Stomach (tissue), 9 donors: ENCODE measurements around the gene TMEM43. TPM values are rescaled to one million over a fixed set of nuclear protein-coding genes. Genes with fewer than 3 reads are reported as not detected.
A peak's percentile ranks its signal among the peaks of the same experiment; 100 is the strongest.

Source experiments
- DNase-seq, 2 donors: peaks; one replicate each; pipeline versions ENCODE4 v3.0.0 to v3.0.0-alpha.2; 2013 to 2019
- H3K27ac ChIP-seq, 5 donors: fragments of 200-600 bp in 4 of 5; sonication (generic) in 4 of 5; one replicate each; pipeline ENCODE4 v1.5.1; 2013 to 2019; ENCODE audit warnings: mild to moderate bottlenecking in 1 of 5, moderate library complexity in 1 of 5
- H3K27me3 ChIP-seq, 3 donors: fragments of 200-600 bp; sonication (generic); one replicate each; pipeline ENCODE4 v1.5.1; 2017 to 2019; ENCODE audit warnings: mixed run types in 1 of 3
- H3K36me3 ChIP-seq, 4 donors: fragments of 200-600 bp; sonication (generic); 1 replicate in 3 of 4; 2 replicates in 1 of 4; pipeline ENCODE4 v1.5.1; 2016 to 2019
- H3K4me1 ChIP-seq, 4 donors: fragments of 200-600 bp; sonication (generic); one replicate each; pipeline ENCODE4 v1.5.1; 2016 to 2019
- H3K4me3 ChIP-seq, 4 donors: fragments of 200-600 bp; sonication (generic) in 3 of 4; one replicate each; pipeline ENCODE4 v1.5.1; 2016 to 2019; ENCODE audit warnings: mild to moderate bottlenecking in 1 of 4
- H3K9me3 ChIP-seq, 4 donors: fragments of 200-600 bp; sonication (generic); one replicate each; pipeline ENCODE4 v1.5.1; 2016 to 2019
- EP300 ChIP-seq: sonication (generic); formaldehyde crosslinking; IDR thresholded peaks from one replicate; pipeline ENCODE4 v1.6.1; 2017; ENCODE audit warnings: antibody characterized with exemption
- POLR2A ChIP-seq, 4 donors: fragments of 450-650 bp; IDR thresholded peaks; one replicate each; pipeline ENCODE4 v1.6.1; 2016; ENCODE audit warnings: antibody characterized with exemption in 4 of 4, control low read depth in 2 of 4, mild to moderate bottlenecking in 1 of 4, moderate library complexity in 1 of 4
- POLR2AphosphoS5 ChIP-seq, 3 donors: sonication (generic); formaldehyde crosslinking; IDR thresholded peaks; one replicate each; pipeline ENCODE4 v1.6.1; 2016; ENCODE audit warnings: antibody characterized with exemption in 3 of 3
- WGBS, 5 donors: extraction: QIAGEN DNeasy Blood & Tissue Kit in 3 of 5; methylation state at CpG; one replicate each; pipeline versions ENCODE4 v1.1.5 to v1.1.7; 2013 to 2018; 5-methylcytosine and 5-hydroxymethylcytosine counted together
- intact Hi-C: fragments of 100-400 bp; cut with DNase I; formaldehyde crosslinking; loops from one replicate; pipeline ENCODE4 v1.15.1; 2023; ENCODE audit warnings: low total_unique reads
- polyA plus RNA-seq, 3 donors: library from polyadenylated mRNA; stranded (reverse); fragments of 200-250 nt; gene quantifications; one replicate each; pipeline ENCODE4 v1.2.3, GENCODE V29; 2013
- total RNA-seq, 5 donors: library from RNA; depleted of rRNA; stranded (reverse); fragments of >200 nt; gene quantifications; one replicate each; pipeline versions ENCODE4 v1.1.0 to v1.2.3, GENCODE V29; 2014 to 2016
- TF ChIP-seq, protein P1 (sequence below), 7 experiments: fragments of 450-650 bp in 4 of 7; fragments of 200-600 bp in 3 of 7; sonication (generic) in 3 of 7; IDR thresholded peaks; one replicate each; pipeline ENCODE4 v1.5.1; 2016 to 2019; ENCODE audit warnings: antibody characterized with exemption in 7 of 7, control low read depth in 2 of 7, mild to moderate bottlenecking in 1 of 7
- donor health status: healthy with polysubstance abuse.
- donor health status: Bipolar disorder and iron deficiency.
- donor health status: healthy.

Gene TMEM43
- total and polyA plus RNA-seq, 8 donors = 12.6 to 67.4 (median 37.3) TPM

DNA sequence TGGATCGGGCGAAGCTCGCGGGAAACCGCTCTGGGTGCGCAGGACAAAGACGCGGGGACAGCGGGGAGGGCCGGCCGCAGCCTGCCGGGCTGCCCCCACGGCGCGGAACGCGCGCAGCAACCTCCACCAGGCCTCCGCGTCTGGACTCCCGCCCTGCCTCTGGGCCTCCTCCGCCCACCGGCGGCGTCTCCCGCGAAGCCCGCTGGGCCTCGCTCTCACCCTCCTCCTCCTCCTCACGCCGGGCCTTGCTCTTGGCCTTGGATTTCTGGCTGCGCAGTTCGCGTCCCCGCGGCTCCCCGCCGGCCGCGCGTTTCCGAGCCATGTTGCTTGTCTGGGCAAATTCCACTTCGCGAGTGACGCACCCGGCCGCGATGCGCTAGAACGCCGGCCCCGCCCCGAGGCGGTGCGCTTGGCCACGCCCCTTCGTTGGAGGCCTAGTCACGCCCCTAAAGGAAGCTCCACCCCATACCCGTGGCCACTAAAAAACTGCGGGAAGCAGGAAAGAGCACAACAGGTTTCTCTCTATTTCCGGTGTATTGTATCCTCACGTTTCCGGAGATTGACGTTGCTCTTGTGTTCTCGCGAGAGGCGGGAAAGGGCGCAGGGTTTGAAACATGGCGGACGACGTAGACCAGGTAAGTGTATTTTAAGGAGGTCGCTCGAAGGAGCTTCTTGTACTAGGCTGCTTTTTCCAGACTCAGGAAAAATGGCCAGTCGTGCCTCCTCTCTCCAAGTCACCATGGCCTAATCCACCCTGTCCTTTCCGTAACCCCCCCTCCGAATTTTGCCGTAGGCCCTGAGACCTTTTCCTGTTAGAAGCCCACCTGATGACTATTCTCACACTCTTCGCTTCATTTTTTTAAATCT lies 53.6 kb downstream of the TMEM43 start, which contains the start of the genes LSM3 and XPC:
Gene LSM3, plus strand, starts transcription at position 571 of the 867 bp plus-strand sequence. Its CDS starts 44 bp downstream, at position 615.
Gene XPC, minus strand, starts transcription at position 355 of the 867 bp plus-strand sequence. Its CDS starts 33 bp downstream, at position 322.
- DNase-seq = peak; percentile 98 to 99
- peaks cover 18 to 78% (median 49%) of the 10 kb centered on the region in 4 donors for H3K4me1 ChIP-seq
- WGBS, 5 donors = 0 to 1% (median 0%) methylated on average over 65 to 78 of the region's 78 CpGs
- H3K27me3 ChIP-seq = no peaks in the 10 kb centered on the region
- TF ChIP-seq POLR2AphosphoS5 (IDR thresholded peaks at IDR 0.05) = peak; percentile 94 to 99 (median 98)
- peak in 2 of 4 donors; percentile 75 to 76 for TF ChIP-seq POLR2A (IDR thresholded peaks at IDR 0.05)
- no peak for TF ChIP-seq EP300
- TF ChIP-seq, protein P1, sequence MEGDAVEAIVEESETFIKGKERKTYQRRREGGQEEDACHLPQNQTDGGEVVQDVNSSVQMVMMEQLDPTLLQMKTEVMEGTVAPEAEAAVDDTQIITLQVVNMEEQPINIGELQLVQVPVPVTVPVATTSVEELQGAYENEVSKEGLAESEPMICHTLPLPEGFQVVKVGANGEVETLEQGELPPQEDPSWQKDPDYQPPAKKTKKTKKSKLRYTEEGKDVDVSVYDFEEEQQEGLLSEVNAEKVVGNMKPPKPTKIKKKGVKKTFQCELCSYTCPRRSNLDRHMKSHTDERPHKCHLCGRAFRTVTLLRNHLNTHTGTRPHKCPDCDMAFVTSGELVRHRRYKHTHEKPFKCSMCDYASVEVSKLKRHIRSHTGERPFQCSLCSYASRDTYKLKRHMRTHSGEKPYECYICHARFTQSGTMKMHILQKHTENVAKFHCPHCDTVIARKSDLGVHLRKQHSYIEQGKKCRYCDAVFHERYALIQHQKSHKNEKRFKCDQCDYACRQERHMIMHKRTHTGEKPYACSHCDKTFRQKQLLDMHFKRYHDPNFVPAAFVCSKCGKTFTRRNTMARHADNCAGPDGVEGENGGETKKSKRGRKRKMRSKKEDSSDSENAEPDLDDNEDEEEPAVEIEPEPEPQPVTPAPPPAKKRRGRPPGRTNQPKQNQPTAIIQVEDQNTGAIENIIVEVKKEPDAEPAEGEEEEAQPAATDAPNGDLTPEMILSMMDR (IDR thresholded peaks at IDR 0.05) = no peak
- H3K27ac ChIP-seq = peak within 1 kb of the TSS; percentile 88 to 98 (median 95)
- no peaks in the 10 kb centered on the region for H3K9me3 ChIP-seq
- intact Hi-C loops = loop anchor here (10.0 kb wide), 1 partner anchor 54 kb away; the partner anchor contains the start of genes CHCHD4 and TMEM43
- peaks cover 0 to 23% (median 22%) of the 10 kb centered on the region in 4 donors for H3K36me3 ChIP-seq
- H3K4me3 ChIP-seq = peak within 1 kb of the TSS; percentile 59 to 80 (median 70)

DNA sequence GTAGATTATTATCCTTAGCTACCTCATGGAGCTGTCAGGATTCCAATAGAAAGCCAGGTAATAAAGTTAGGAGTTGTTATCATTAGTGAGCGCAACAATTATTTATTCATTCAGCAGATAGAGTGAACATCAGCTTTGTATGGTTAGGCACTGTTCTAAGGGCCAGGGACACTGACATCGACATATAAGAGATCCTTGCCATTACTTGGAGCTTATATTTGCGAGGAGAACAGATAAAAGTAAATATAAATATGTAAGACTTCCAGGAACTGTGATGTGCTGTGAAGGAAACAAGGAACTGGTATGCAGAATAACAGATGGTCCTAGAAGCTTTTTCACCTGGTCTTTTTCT lies 54.2 kb downstream of the TMEM43 start:
- intact Hi-C loops = loop anchor here (10.0 kb wide), 1 partner anchor 54 kb away; the partner anchor contains the start of genes CHCHD4 and TMEM43

DNA sequence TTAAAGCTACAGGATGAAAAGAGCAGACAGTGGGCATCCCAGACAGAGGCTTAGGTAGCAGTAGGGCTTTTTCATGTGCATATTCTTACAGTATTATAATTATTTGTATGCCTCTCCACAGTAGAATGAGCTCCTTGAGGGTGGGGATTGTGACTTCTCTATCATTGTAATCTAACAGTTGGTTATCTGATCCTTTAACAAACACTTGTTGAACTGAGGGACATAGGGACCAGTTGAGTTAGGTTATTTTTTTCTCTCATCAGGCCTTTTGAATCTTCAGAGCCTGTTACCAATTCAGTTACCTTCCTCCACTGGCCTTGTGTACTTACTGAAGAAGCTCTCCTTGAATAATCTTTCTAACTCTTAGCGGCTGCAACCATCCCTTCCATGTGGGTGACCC lies 54.9 kb downstream of the TMEM43 start:
- Histone ChIP-seq H3K27ac (no peak overlapping the region), H3K27me3 (no peaks in the 10 kb centered on the region), H3K4me3 (no peak overlapping the region), H3K4me1 (peaks cover 18 to 65% (median 46%) of the 10 kb centered on the region in 4 donors), H3K36me3 (peaks cover 0 to 35% (median 34%) of the 10 kb centered on the region in 4 donors), H3K9me3 (no peaks in the 10 kb centered on the region)
- intact Hi-C loops = loop anchor here (10.0 kb wide), 1 partner anchor 55 kb away; the partner anchor contains the start of genes CHCHD4 and TMEM43
- DNase-seq = no peak
- 93 to 100% (median 96%) methylated on average over 1 of the region's 1 CpG for WGBS, 5 donors
- no peak for TF ChIP-seq EP300
- no peak for TF ChIP-seq POLR2A (IDR thresholded peaks at IDR 0.05)
- no peak for TF ChIP-seq POLR2AphosphoS5 (IDR thresholded peaks at IDR 0.05)
- TF ChIP-seq, protein P1 (IDR thresholded peaks at IDR 0.05) = no peak

More for the DNA sequence above, 54.2 kb downstream of the TMEM43 start:
- DNase-seq = no peak
- Histone ChIP-seq H3K36me3 (peaks cover 0 to 29% (median 28%) of the 10 kb centered on the region in 4 donors), H3K27me3 (no peaks in the 10 kb centered on the region), H3K9me3 (no peaks in the 10 kb centered on the region), H3K27ac (peak overlapping the region in 4 of 5 donors; percentile 88 to 98 (median 94)), H3K4me3 (peak overlapping the region; percentile 59 to 80 (median 70)), H3K4me1 (peaks cover 18 to 72% (median 49%) of the 10 kb centered on the region in 4 donors)
- WGBS, 5 donors = 0 to 4% (median 2%) methylated on average over 3 of the region's 3 CpGs
- TF ChIP-seq POLR2A (IDR thresholded peaks at IDR 0.05) (no peak), EP300 (no peak), POLR2AphosphoS5 (IDR thresholded peaks at IDR 0.05) (no peak)

DNA sequence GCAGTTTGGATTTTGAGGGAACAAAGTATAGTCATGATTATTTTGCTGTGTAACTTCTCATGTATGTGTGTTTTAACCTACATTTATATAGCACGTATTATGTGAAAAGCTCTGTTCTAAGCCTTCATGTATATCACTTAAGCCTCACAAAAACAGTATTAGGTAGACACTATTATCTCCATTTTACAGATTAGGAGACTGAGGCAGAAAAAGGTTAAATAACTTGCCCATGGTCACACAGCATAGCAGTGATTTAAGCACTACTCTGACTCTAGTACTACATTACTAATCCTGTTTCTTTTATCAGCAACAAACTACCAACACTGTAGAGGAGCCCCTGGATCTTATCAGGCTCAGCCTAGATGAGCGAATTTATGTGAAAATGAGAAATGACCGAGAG lies 56.4 kb downstream of the TMEM43 start:
- Histone ChIP-seq H3K27ac (no peak overlapping the region), H3K27me3 (no peaks in the 10 kb centered on the region), H3K4me1 (peaks cover 18 to 50% (median 33%) of the 10 kb centered on the region in 4 donors), H3K4me3 (no peak overlapping the region), H3K36me3 (peaks cover 8 to 50% (median 49%) of the 10 kb centered on the region in 4 donors), H3K9me3 (no peaks in the 10 kb centered on the region)
- intact Hi-C loops = no loop called here
- WGBS, 5 donors = 94 to 98% (median 95%) methylated on average over 3 of the region's 3 CpGs
- DNase-seq = no peak
- TF ChIP-seq, protein P1 (IDR thresholded peaks at IDR 0.05) = no peak
- TF ChIP-seq POLR2A (IDR thresholded peaks at IDR 0.05) (no peak), POLR2AphosphoS5 (IDR thresholded peaks at IDR 0.05) (no peak)
